HG03097 (cell line): ENCODE data around the gene CEBPG.
A peak's percentile ranks its signal among the peaks of the same experiment; 100 is the strongest.

Experiments
- ATAC-seq: cut with Tn5 transposase; IDR thresholded peaks from one replicate; pipeline ENCODE4 v1.9.1; 2021; ENCODE audit not compliant: unreplicated experiment, low FRiP score

The CEBPG gene

GRCh38 chr19:33373453-33374235 lies at the start of gene CEBPG:
Gene CEBPG, plus strand, starts transcription at chr19:33373709. Its CDS starts 5,531 bp downstream, at chr19:33379240.
- ATAC-seq, result peak; percentile 82

DNA sequence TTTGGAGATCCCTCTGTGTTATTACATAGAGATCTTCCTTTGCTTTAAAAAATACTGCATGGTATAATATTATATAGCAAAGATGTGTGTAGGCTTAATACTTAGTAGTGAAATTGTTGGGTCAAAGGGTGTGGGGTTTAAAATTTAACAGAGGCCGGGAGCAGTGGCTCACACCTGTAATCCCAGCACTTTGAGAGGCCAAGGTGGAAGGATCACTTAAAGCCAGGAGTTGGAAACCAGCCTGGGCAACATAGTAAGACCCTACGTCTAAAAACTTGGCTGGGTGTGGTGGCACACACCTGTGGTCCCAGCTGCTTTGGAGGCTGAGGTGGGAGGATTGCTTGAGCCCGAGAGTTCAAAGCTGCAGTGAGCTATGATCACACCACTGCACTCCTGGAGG lies 48.9 kb upstream of the CEBPG start:
- ATAC-seq, result no peak

DNA sequence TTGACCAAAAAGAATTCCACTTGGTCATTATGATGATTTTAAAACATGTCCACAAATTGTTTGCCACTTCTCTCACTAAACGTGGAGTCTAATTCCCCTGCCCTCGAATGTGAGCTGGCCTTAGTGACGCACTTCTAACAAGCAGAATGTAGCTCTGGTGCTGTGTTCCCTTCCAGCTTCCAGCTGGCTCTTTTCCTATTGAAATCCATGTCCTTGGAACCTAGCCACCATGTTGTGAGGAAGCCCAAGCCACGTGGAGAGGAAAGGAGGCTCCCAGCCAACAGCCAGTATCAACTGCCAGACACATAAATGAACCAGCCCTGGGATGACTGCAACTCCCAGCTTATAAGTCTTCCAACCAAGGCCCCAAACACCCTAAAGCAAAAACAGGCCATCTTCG lies 47.6 kb upstream of the CEBPG start:
- ATAC-seq, result no peak

GRCh38 chr19:33329060-33329459 lies 44.4 kb upstream of the CEBPG start:
- no peak for ATAC-seq

DNA sequence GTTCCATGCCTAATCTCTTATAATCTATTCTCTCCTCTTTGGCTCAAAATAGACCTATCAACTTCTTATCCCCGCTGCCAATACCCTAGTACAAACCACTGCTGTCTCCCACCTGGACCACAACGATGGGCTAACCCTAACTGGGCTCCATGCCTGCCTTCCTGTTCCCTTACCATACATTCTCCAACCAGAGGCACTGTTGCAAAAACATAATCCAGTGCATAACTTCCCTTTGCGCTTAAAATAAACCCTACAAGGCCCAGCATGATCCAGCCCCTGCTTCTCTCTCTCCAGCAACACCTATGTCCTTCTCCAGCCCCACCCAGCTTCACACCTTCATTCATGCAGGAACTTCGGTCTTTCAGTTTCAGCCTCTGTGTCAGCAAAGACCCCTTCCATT lies 43.8 kb upstream of the CEBPG start:
- no peak for ATAC-seq

DNA sequence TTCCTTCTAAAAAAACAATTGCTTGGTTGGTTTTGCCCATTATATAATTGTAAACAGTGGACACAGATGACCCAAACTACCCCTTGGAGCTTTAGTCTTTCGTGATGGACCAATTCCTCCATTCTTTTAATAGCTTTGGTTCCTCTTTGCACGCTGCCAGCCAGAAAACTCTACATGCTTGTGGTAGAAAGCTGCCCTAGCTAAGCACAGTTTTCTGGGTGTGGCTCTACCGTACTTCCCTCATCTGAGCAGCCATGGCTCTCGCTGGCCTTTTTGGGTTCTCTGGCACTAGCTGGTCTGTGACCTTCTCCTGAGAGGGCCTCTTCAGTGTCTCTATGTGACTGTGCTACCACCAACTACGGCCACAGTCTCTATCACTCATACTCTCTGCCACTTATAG lies 41.3 kb upstream of the CEBPG start:
- no peak for ATAC-seq

GRCh38 chr19:33333151-33333550 lies 40.4 kb upstream of the CEBPG start:
- no peak for ATAC-seq

DNA sequence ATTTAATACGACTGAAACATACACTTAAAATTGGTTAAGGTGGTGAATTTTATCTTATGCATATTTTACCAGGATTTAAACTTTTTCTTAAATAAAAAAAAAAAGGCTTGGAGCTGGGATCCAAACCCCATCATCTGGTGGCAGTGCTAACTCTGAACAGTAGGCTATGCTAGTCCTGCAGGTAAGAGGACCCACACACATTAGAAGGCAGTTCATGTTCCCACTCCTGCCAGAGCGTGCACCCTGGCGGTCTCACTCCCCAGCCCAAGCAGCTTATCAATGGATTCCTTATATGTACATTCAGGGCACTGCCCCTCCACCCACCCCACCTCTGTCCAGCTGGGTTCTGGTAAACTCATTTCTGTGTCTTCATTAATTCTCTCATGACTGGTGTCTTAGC lies 39.9 kb upstream of the CEBPG start:
- no peak for ATAC-seq

GRCh38 chr19:33334271-33334670 lies 39.2 kb upstream of the CEBPG start:
- ATAC-seq, result no peak

DNA sequence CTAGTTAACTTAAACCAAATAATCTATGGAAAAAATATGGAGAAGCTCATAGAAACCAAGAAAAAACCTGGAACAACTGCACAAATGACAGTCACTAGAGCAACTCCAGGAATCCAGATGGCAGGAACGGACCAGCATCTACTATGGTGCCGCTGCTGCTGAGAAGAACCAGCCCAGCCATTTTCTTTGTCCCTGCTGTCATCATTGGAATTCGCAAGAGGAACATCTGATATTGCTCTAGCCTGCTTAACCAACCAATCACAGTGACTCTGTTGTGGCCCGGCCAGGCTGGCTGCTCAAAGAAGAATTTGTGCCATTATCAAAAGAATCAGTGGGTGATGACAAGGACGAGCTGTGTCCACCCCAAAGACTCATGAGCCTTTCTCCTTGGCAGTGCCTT lies 38.1 kb upstream of the CEBPG start:
- ATAC-seq, result no peak

- ATAC-seq, result no peak
These were observed 34.2 kb upstream of the CEBPG start for GRCh38 chr19:33339016-33339984.

- no peak for ATAC-seq
These were observed 32.5 kb upstream of the CEBPG start for GRCh38 chr19:33340991-33341390.

DNA sequence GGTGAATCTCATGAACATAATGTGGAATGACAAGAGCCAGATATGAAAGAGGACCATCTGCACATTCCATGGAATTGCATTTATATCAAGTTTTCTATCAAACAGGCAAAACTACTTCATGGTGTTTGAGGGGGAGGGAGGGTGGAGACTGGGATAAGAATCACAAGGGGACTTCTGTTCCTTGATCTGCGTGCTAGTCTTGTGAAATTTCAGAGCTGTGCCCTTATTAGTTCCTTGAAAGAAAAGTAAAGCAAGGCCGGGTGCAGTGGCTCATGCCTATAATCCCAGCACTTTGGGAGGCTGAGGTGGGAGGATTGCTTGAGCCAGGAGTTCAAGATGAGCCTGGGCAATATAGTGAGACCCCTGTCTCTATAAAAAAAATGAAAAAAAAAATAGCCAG lies 30.2 kb upstream of the CEBPG start:
- no peak for ATAC-seq

DNA sequence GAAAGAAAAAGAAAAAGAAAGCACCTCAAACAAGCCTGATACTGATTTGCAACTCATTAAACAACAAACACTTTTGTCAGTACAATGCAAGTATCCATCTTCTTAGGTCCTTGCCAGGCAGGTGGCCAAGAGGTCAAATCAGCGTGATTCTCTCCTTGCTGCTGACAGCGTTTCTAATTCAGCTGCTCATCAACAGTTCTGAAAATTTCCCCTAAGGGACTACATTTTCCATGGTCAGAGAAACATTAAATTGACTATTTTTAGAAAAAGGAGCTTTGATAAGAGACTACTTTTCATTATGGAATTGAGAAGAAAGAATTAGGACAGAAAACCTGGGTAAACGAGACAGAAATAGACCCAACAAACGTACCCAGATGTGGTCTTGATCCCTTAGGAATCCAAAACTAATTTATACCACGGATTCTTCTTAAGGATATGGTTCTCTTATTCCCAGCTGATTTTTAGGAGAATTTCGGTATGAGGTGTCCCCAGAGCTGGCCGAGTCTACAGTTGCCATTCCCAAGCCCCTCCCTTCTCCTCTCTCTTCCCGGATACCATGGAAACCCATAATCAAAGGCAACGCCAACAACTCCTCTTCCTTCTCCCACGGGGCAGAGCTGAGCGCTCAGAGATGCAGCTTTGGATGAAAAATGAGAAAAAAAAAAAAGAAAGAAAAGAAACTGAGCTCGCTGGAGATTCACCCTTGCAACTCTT lies 29.5 kb upstream of the CEBPG start:
- no peak for ATAC-seq

DNA sequence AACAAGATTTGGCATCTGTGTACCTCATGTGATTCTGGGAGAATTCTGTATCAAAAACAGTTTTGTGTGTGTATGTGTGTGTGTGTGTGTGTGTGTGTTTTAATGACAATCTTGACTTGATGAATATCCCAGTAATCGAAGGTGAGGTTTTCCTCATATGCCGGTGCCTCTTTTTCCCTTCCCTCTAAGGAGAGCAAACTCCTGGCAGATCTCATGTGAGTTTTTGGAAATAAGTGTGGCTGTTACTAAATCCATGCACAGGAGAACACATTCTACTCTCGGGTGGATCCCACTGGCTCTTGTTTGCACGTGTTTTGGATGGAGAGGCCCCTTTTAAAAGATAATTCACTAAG lies 29.0 kb upstream of the CEBPG start:
- ATAC-seq, result no peak

DNA sequence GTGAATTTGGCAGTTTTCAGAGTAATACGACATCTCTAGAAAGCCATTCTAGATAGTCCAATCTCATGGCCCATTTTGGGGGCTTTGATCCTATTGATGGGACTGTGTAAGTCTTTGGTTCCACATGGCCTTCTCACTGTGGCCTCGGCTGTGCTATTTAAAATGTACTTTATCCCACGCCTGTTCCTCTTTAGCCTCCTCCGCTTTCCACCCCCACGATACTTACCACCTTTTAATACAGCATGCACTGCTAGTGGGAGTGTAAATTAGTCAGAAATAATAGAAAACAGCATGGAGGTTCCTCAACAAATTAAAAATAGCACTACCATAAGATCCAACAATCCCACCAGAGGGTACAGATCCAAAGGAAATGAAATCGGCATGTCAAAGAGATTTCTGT lies 28.3 kb upstream of the CEBPG start:
- ATAC-seq, result no peak

DNA sequence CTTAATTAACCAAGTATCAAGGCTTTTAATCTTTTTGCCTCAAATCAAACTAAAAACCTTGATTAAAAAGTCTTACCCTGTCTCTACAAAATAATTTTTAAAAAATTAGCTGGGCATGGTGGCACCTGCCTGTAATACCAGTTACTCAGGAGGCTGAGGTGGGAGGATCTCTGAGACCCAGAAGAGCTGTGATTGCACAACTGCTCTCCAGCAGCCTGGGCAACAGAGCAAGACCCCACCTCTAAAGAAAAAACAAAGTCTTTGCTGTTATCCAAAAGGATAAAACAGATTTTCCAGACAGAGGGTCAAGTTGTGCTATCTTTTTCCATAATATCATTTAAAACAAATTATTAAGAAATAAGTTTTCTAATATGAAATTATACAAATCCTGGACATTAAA lies 26.8 kb upstream of the CEBPG start:
- ATAC-seq, result no peak

- no peak for ATAC-seq
These were observed 26.2 kb upstream of the CEBPG start for GRCh38 chr19:33347300-33347699.

DNA sequence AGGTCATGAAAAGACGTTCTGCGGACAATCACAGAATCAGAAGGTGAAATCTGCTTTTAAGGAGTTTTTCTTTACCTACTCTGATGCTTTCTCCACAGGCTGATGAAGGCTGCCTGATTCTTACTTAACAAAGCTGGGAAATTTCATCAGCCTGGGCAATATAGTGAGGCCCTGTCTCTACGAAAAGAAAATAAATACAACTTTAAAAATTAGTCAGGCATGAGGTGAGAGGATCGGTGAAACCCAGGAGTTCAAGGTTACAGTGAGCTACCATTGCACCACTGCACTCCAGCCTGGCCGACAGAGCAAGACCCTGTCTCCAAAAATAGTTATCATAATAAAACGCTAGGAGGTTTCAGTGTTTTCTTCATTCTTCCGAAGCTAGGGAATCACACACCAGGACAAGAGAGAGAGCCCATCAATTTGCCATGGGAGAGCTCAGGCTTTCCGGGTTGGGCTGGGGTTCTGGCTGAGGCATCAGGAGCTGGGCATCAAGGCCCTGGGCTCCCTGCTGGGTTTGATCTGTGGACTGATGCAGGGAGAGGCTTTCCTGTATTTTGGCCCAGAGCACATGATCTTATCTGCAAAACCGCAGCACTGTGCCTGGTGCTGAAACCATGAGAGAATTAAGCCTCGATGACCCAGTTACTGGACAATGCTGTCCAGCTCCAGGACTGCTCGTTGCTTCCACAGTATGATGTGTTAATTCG lies 25.1 kb upstream of the CEBPG start:
- no peak for ATAC-seq
